NCI-H187 (cell line): ENCODE measurements around the gene AASS.

ENCODE experiments used
- DNase-seq, 2 experiments: peaks; one replicate each; lab custom pipeline; 2025; lab: John Stamatoyannopoulos, UW

The AASS gene

GRCh38 chr7:122038904-122039303 is 105.1 kb downstream of the AASS start:
- DNase-seq: no peak

GRCh38 chr7:122038134-122038533 is 105.9 kb downstream of the AASS start:
- no peak for DNase-seq

GRCh38 chr7:122035876-122036275 is 108.2 kb downstream of the AASS start:
- DNase-seq: no peak

- no peak for DNase-seq
Observed at GRCh38 chr7:122033641-122034040, 110.4 kb downstream of the AASS start.

GRCh38 chr7:122027058-122027457 is 117.0 kb downstream of the AASS start:
- DNase-seq: no peak
